Fibroblast of skin of scalp (primary cell): ENCODE data around the gene UGT2A2.

Experiments used
- DNase-seq: peaks from one replicate; pipeline ENCODE4 v3.0.0-alpha.2; 2013

Gene UGT2A2

GRCh38 chr4:69568787-69569186, 70.7 kb downstream of the UGT2A2 start:
- no peak for DNase-seq

GRCh38 chr4:69563424-69563823, 76.0 kb downstream of the UGT2A2 start:
- no peak for DNase-seq

DNA sequence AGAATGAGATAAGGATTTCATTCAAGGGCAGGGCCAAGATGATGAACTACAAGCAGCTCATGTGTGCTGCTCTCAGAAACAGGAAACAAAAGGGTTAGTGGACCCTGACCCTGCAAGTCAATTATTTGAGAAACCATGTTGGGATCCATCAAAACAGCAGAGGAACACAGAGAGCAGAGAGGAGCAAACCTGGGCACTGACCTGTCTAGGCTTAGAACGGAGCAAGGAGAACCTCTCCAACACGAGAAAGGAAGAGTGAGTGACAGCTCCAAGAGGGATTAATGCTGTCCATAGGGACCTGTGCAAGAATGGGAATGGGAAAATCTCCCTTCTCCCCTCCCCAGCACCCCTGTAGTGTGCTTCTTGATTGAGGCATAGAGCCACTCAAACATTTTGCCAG, 89.8 kb downstream of the UGT2A2 start:
- DNase-seq: no peak

DNA sequence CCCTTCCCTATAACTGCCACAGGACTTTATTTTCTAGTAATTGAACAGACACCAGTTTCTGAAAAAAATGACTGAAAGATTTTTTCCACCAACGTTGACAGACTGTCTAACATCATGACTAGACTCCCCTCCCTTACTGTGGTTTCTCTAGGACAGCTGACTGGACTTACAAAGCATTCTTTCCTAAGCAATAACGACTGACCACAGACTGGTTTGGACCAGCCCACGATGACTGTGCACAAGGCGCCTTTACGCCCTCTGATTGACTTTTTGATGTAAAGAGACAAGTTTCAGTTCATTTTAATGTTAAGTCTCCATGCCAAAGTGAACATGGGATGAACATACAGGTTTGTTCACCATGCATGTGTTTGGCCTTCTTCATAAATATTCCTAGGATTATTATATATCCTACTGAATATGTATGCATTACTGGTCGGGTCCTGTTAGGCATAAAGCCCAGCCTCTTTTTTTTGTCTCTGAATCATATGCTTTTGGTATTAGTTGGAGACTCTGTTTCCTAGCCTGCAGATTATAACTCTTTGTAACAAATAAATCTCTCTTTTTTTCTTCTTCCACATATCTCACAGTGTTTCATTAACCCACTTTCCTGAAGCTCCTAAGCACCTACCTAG, 93.2 kb downstream of the UGT2A2 start:
- DNase-seq: peak; percentile 10
